Neural cell (in vitro differentiated cells): ENCODE results near the gene ACP7. TPM values are rescaled to one million over a fixed set of nuclear protein-coding genes. Genes with fewer than 3 reads are reported as not detected.

Source experiments
- H2AFZ ChIP-seq: fragments of 200-600, 300-800 bp; sonication (generic), shearing (Covaris generic); 2 replicates; pipeline ENCODE4 v1.6.0; 2014; ENCODE audit warnings: low read depth, mild to moderate bottlenecking, antibody characterized with exemption, low read length, moderate library complexity
- H3F3A ChIP-seq: fragments of 200-600 bp; shearing (Covaris generic); 2 replicates; pipeline ENCODE4 v1.6.1; 2016; ENCODE audit warnings: mild to moderate bottlenecking, moderate library complexity, mixed read lengths, antibody characterized with exemption, low read length; ENCODE audit not compliant: insufficient read depth, poor library complexity, severe bottlenecking
- H3K27ac ChIP-seq: fragments of 200-600, 300-800 bp; sonication (generic), shearing (Covaris generic); 2 replicates; pipeline ENCODE4 v1.5.1; 2014; ENCODE audit warnings: mild to moderate bottlenecking, low read length, moderate library complexity
- H3K27me3 ChIP-seq: fragments of 300-800, 200-600 bp; sonication (generic), shearing (Covaris generic); 2 replicates; pipeline ENCODE4 v1.6.0; 2014; ENCODE audit warnings: mild to moderate bottlenecking, low read depth, low read length, moderate library complexity; ENCODE audit not compliant: insufficient read depth
- H3K36me3 ChIP-seq: fragments of 300-800, 200-600 bp; sonication (generic), shearing (Covaris generic); 2 replicates; pipeline ENCODE4 v1.5.1; 2014; ENCODE audit warnings: mild to moderate bottlenecking, antibody characterized with exemption, low read length, moderate library complexity; ENCODE audit not compliant: insufficient read depth
- H3K4me2 ChIP-seq: fragments of 300-800, 200-600 bp; sonication (generic), shearing (Covaris generic); 2 replicates; pipeline ENCODE4 v1.6.0; 2014; ENCODE audit warnings: mild to moderate bottlenecking, low read length
- H3K4me3 ChIP-seq: fragments of 300-800, 200-600 bp; sonication (generic), shearing (Covaris generic); 2 replicates; pipeline ENCODE4 v1.5.1; 2014; ENCODE audit warnings: mild to moderate bottlenecking, low read length, moderate library complexity
- H3K79me2 ChIP-seq: fragments of 200-600 bp; shearing (Covaris generic); replicated peaks from 2 replicates; pipeline ENCODE4 v1.6.0; 2014; ENCODE audit warnings: mild to moderate bottlenecking, low read length, moderate library complexity; ENCODE audit not compliant: insufficient read depth
- H3K9ac ChIP-seq: fragments of 300-800, 200-600 bp; sonication (generic), shearing (Covaris generic); 2 replicates; pipeline ENCODE4 v1.6.1; 2016; ENCODE audit warnings: mild to moderate bottlenecking, low read length, mixed read lengths
- H3K9me2 ChIP-seq: fragments of 200-600 bp; shearing (Covaris generic); 2 replicates; pipeline ENCODE4 v1.6.1; 2016; ENCODE audit warnings: mild to moderate bottlenecking, low read length, mixed read lengths; ENCODE audit not compliant: insufficient read depth
- H3K9me3 ChIP-seq: fragments of 200-600, 300-800 bp; sonication (generic), shearing (Covaris generic); 2 replicates; pipeline ENCODE4 v1.6.1; 2016; ENCODE audit warnings: mild to moderate bottlenecking, mixed run types, low read length, moderate library complexity, mixed read lengths
- H4K20me1 ChIP-seq: fragments of 200-600 bp; shearing (Covaris generic); 2 replicates; pipeline ENCODE4 v1.6.1; 2016; ENCODE audit warnings: mild to moderate bottlenecking, mixed run types; ENCODE audit not compliant: insufficient read depth
- CTCF ChIP-seq: fragments of 450-650 bp; IDR thresholded peaks from 2 replicates; pipeline ENCODE4 v1.5.1; 2014; ENCODE audit warnings: antibody characterized with exemption, mild to moderate bottlenecking, moderate library complexity; ENCODE audit not compliant: poor library complexity, severe bottlenecking
- EP300 ChIP-seq: fragments of 450-650 bp; conservative IDR thresholded peaks from 2 replicates; pipeline ENCODE4 v1.6.1; 2014; ENCODE audit warnings: antibody characterized with exemption, mild to moderate bottlenecking, moderate library complexity; ENCODE audit not compliant: poor library complexity, severe bottlenecking
- EZH2 ChIP-seq: fragments of 200-600, 300-800 bp; shearing (Covaris generic), sonication (generic); IDR thresholded peaks from 2 replicates; pipeline ENCODE4 v1.6.1; 2014; ENCODE audit warnings: antibody characterized with exemption, low read length, borderline replicate concordance, mild to moderate bottlenecking; ENCODE audit not compliant: insufficient read depth, poor library complexity, severe bottlenecking
- MXI1 ChIP-seq: fragments of 450-650 bp; conservative IDR thresholded peaks from 2 replicates; pipeline ENCODE4 v1.6.1; 2014; ENCODE audit warnings: antibody characterized with exemption, mild to moderate bottlenecking; ENCODE audit not compliant: poor library complexity, severe bottlenecking
- POLR2AphosphoS5 ChIP-seq: IDR thresholded peaks from 2 replicates; pipeline ENCODE4 v1.6.1; 2012
- RAD21 ChIP-seq: fragments of 450-650 bp; conservative IDR thresholded peaks from 2 replicates; pipeline ENCODE4 v1.6.1; 2014; ENCODE audit warnings: antibody characterized with exemption, mild to moderate bottlenecking, moderate library complexity
- REST ChIP-seq: IDR thresholded peaks from 2 replicates; pipeline ENCODE4 v1.6.1; 2012; ENCODE audit warnings: borderline replicate concordance
- SMC3 ChIP-seq: fragments of 450-650 bp; conservative IDR thresholded peaks from 2 replicates; pipeline ENCODE4 v1.6.1; 2014; ENCODE audit warnings: antibody characterized with exemption, mild to moderate bottlenecking, moderate library complexity; ENCODE audit not compliant: poor library complexity
- TAF1 ChIP-seq: IDR thresholded peaks from 2 replicates; pipeline ENCODE4 v1.6.1; 2012; ENCODE audit warnings: low read depth
- polyA plus RNA-seq: library from polyadenylated mRNA; depleted of rRNA; stranded (reverse); fragments of >200 nt; gene quantifications from 2 replicates; pipeline ENCODE4 v1.2.3, GENCODE V29; 2014

Gene ACP7
- polyA plus RNA-seq, 1 donor from 2014 or later: not detected

- Histone ChIP-seq H3K27me3 (no peaks in the 10 kb centered on the region), H4K20me1 (no peaks in the 10 kb centered on the region), H3K9ac (no peak overlapping the region), H3K4me3 (no peak overlapping the region), H3K36me3 (no peaks in the 10 kb centered on the region), H3K9me2 (no peaks in the 10 kb centered on the region), H3K27ac (no peak overlapping the region), H2AFZ (no peak overlapping the region), H3K79me2 (no peaks in the 10 kb centered on the region), H3K9me3 (no peaks in the 10 kb centered on the region), H3K4me2 (no peak overlapping the region), H3F3A (no peaks in the 10 kb centered on the region)
- TF ChIP-seq REST: no peak
Observed at GRCh38 chr19:39154629-39155100, 70.5 kb downstream of the ACP7 start.

GRCh38 chr19:39155114-39155700 lies 71.0 kb downstream of the ACP7 start:
- Histone ChIP-seq H3K9me3 (no peaks in the 10 kb centered on the region), H3K27ac (no peak overlapping the region), H3K79me2 (no peaks in the 10 kb centered on the region), H3F3A (no peaks in the 10 kb centered on the region), H3K9ac (no peak overlapping the region), H3K36me3 (no peaks in the 10 kb centered on the region), H3K4me3 (no peak overlapping the region), H2AFZ (no peak overlapping the region), H3K4me2 (no peak overlapping the region), H3K27me3 (no peaks in the 10 kb centered on the region), H3K9me2 (no peaks in the 10 kb centered on the region), H4K20me1 (no peaks in the 10 kb centered on the region)
- TF ChIP-seq MXI1: no peak
- no peak for TF ChIP-seq RAD21
- TF ChIP-seq CTCF: no peak
- TF ChIP-seq SMC3: no peak
- no peak for TF ChIP-seq TAF1
- TF ChIP-seq EZH2: no peak
- TF ChIP-seq POLR2AphosphoS5: no peak
- TF ChIP-seq EP300: no peak
- TF ChIP-seq REST: no peak
